MG63 (cell line): Measurements from ENCODE around the gene MAN2A1. TPM values are rescaled to one million over a fixed set of nuclear protein-coding genes. Genes with fewer than 3 reads are reported as not detected.

ENCODE experiments used
- DNase-seq: peaks from one replicate; pipeline ENCODE4 v3.0.0-alpha.2; 2020
- H3K27me3 ChIP-seq: fragments of 250-450 bp; sonication (Bioruptor Pico); 2 replicates; pipeline ENCODE4 v1.5.1; 2020; ENCODE audit warnings: mild to moderate bottlenecking, moderate library complexity
- H3K36me3 ChIP-seq: fragments of 250-450 bp; sonication (Bioruptor Pico); 2 replicates; pipeline ENCODE4 v1.5.1; 2020; ENCODE audit warnings: mild to moderate bottlenecking, moderate library complexity
- H3K4me3 ChIP-seq: fragments of 250-450 bp; sonication (Bioruptor Pico); 2 replicates; pipeline ENCODE4 v1.5.1; 2020; ENCODE audit warnings: mild to moderate bottlenecking, moderate library complexity
- H3K9me3 ChIP-seq: fragments of 250-450 bp; sonication (Bioruptor Pico); 2 replicates; pipeline ENCODE4 v1.5.1; 2020; ENCODE audit warnings: mild to moderate bottlenecking, moderate library complexity
- total RNA-seq: library from RNA; depleted of rRNA; stranded (reverse); fragments of >200 nt; shearing (Covaris generic); gene quantifications from 2 replicates; pipeline ENCODE4 v1.2.3, GENCODE V29; 2014; ENCODE audit warnings: low replicate concordance

MAN2A1 gene
- total RNA-seq, 1 experiment from 2014 or later, result 60.3 TPM

DNA sequence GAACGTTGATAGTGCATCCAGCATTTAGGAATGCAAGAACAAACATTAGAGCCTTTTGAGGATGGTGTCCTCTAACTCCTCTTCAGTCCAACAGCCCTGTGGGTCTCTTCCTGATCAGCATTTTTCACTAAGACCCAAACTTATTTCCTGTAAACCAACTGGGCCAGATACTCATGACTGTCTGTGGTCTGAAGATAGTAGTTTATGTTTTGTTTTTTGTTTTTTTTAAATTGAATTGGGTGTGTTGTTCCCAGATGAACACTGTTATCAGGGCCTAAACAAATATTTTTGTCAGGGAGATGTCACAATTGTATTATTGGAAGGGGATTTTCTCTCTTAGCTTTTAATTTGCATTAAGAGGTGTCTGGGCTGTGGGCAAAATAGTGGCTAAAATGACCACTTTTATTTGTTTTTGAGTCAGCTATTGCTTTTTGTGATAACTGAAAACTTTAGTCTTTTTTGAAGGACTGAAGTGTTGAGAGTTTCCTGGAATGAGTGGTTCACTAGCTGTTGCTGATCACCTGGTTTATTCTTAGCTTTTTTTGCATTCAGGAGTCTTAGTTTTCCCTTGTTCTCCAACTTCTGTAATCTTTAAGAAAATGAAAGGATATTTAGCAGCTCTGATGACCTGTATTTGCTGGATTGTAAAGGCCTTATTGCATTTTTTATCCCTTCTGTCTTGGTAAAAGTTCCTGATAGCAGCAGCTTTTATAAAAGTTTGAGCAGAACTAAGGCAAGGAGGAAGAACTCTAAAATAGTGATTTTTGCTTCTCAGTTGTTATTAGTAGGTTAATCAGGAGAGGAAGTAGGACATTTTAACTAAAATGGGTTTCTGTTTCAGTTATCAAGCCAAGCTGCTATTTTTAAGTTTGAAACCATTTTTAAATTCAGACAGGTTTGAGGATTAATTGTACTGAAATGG lies 5.5 kb downstream of the MAN2A1 start:
- Histone ChIP-seq H3K9me3 (no peaks in the 10 kb centered on the region), H3K27me3 (no peaks in the 10 kb centered on the region)
- no peak for DNase-seq

DNA sequence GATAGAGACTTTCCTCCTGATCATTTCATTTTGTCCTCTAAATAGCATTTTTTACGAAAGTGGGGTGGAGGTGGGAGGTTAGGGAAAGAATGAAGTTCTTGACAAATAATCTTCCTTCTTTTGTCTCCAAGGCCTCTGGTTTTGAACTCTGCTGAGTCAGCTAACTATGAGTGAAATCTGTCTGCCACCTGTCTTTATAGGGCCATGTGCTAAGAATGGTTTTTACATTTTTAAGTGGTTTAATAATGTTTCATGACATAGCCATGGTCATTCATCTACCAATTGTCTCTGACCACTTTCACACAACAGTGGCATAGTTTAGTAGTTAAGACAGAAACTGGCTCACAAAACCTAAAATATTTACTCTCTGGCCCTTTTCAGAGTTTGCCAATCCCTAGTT lies 7.6 kb downstream of the MAN2A1 start:
- no peak for DNase-seq
- Histone ChIP-seq H3K4me3 (no peak overlapping the region), H3K36me3 (peaks cover 23% of the 10 kb centered on the region), H3K9me3 (no peaks in the 10 kb centered on the region), H3K27me3 (no peaks in the 10 kb centered on the region)

More for the DNA sequence above, 5.5 kb downstream of the MAN2A1 start:
- Histone ChIP-seq H3K4me3 (no peak overlapping the region), H3K36me3 (peaks cover 17% of the 10 kb centered on the region)

DNA sequence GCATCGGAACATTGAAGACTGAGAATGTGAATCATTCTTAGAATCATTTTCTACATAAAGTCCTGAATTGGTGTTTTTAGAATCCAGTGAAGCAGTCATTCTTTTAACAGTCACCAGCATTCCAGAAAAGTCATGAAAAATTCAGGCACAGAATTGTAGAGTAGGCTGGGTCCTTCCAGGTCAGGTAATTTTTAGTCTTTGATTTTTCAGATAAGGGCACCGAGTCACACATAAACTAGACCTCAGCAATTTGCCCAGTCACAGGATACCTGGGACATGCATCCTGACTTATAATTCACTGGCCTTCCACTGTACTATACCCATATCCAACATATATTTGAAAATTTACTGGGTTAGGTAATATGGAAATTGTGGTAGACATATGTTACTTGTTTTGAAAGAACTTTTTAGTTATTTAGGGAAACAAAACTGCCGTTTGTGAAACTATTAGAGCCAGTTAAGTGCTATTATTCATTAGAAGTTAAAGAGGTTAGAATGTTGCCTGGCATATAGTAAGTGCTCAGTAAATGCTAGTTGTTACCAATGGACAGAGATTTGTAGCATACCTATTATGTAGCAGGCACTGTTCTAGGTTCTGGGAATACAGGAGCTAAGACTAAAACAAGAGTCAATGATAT lies 10.9 kb downstream of the MAN2A1 start:
- no peak for DNase-seq
- Histone ChIP-seq H3K4me3 (no peak overlapping the region), H3K36me3 (peaks cover 23% of the 10 kb centered on the region), H3K27me3 (no peaks in the 10 kb centered on the region), H3K9me3 (no peaks in the 10 kb centered on the region)

DNA sequence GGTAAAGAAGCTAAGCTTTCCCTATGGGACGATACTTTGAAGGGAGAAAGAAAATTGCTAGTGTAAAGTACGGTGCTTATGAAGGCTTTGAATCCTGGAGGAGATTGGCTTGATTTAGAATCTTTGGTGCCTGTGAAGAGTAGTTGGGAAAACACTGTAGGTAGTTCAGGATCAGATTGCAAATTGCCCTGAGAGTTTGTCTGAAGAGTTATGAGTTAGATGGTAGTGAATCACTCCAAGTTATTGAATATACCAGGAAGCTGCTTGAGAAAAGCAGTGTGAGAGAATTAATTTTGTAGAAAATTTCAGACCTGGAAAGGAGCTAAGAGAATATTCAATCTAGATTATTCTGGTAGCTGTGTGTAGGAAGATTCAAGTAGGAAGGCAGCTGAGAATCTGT lies 11.5 kb downstream of the MAN2A1 start:
- H3K36me3 ChIP-seq, result peaks cover 23% of the 10 kb centered on the region
- DNase-seq, result no peak
- H3K9me3 ChIP-seq, result no peaks in the 10 kb centered on the region
- H3K27me3 ChIP-seq, result no peaks in the 10 kb centered on the region
- H3K4me3 ChIP-seq, result no peak overlapping the region

DNA sequence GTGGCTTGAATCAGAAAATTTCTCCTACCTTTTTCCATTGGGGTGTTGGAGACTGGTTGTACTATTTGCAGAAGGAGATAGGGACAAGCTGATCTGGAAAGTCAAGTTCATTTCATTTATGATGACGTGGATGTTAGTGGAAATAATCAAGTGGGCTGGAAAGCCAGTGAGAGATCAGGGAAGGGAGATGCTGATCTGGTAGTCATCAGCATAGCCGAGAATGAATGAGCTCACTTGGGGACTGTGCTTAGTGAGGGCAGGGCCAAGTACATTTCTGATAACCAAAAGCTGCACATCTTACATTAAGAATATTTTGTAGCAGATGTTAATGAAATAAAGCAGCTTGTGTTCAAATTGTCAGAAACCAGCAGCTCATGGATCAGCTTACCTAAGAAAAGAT lies 12.1 kb downstream of the MAN2A1 start:
- H3K9me3 ChIP-seq, result no peaks in the 10 kb centered on the region
- H3K27me3 ChIP-seq, result no peaks in the 10 kb centered on the region
- peaks cover 20% of the 10 kb centered on the region for H3K36me3 ChIP-seq
- DNase-seq, result no peak
- no peak overlapping the region for H3K4me3 ChIP-seq

DNA sequence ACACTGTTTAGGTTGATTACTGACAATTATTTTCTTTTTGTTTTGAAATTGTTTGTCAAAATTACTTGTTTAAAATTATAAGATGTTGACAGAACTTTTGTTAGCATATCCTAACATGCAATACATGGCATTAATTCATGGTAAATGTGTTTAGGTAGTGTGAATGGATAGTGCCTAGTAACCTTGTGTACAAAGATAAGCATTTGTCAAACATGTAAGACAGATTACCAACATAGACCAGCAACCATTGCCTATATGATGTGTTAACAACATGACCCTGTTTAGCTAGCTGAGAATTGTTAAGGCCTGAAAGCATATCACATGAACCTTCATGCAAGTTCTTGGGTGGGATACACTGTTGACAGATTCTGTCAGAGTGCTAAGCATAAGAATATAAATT lies 13.4 kb downstream of the MAN2A1 start:
- no peak overlapping the region for H3K4me3 ChIP-seq
- DNase-seq, result no peak
- no peaks in the 10 kb centered on the region for H3K27me3 ChIP-seq
- peaks cover 16% of the 10 kb centered on the region for H3K36me3 ChIP-seq
- H3K9me3 ChIP-seq, result no peaks in the 10 kb centered on the region

DNA sequence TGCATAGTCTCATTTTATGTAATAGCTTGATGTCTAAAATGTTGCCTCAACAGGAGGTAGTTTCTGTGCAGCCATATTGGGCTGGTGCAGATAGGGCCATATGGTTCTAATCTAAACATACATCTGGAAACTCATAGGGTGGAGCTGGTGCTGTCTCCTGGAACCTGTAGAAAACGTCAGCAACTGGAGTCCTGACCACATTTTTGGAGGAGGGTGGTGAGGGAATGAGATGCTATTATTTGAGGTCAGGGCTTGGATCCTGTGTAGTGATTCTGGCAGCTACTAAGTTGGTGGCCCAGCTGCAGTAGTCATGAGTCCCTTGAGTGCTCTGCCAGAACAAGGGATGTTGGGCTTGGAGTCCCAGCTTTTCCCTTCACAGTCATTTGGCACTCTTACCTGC lies 14.1 kb downstream of the MAN2A1 start:
- no peak overlapping the region for H3K4me3 ChIP-seq
- no peak for DNase-seq
- H3K9me3 ChIP-seq, result no peaks in the 10 kb centered on the region
- H3K27me3 ChIP-seq, result no peaks in the 10 kb centered on the region
- H3K36me3 ChIP-seq, result peaks cover 14% of the 10 kb centered on the region

DNA sequence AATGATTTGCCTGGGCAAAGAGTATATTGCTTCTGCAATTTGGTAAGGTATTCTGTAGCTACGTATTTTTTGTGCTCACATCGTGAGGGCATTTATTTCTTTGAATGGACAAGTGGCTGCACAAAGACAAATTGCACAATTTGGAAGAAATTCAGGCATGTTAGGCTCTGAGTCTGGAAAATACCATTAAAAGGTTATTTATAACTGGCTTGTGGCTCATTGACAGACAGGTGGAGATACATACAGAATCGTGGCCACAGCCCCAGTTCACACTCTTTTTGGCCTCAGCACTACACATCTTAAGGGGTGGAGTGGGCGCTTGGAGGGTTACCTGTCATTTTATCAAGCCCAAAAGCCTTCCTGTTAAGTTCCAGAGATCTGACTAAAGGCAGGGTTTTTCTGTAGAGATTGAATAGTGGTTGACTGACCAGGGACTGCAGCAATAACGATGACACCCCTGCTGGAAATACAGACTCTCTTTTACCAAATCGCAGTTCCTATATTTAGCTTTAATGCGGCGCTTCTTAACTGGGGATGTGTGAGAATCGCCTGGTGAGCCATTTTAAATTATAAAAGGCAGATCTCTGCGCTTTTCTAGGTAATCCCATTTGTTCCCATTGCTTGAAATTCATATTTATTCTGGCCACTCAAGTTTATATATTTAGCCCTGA lies 14.7 kb downstream of the MAN2A1 start:
- no peaks in the 10 kb centered on the region for H3K27me3 ChIP-seq
- no peak overlapping the region for H3K4me3 ChIP-seq
- H3K36me3 ChIP-seq, result peaks cover 10% of the 10 kb centered on the region
- no peaks in the 10 kb centered on the region for H3K9me3 ChIP-seq
- no peak for DNase-seq

DNA sequence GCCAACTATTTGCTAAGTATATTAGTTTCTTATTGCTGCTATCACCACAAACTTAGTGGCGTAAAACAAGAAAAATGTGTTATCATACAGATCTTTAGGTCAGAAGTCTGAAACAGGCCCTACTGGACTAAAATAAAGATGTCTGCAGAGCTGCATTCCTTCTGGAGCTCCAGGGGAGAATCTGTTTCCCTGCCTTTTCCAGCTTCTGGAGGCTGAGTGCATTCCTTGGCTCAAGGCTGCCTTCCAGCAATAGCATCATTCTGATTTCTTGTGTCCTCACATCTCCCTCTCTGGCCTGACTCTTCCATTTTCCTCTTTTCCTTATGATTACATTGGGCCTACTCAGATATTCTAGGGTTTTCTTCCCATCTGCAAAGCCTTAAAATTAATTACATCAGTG lies 15.9 kb downstream of the MAN2A1 start:
- no peaks in the 10 kb centered on the region for H3K27me3 ChIP-seq
- no peaks in the 10 kb centered on the region for H3K9me3 ChIP-seq
- peaks cover 2% of the 10 kb centered on the region; the same call in 1 of the 2 replicates for H3K36me3 ChIP-seq
- no peak overlapping the region for H3K4me3 ChIP-seq
- peak; percentile 32 for DNase-seq

DNA sequence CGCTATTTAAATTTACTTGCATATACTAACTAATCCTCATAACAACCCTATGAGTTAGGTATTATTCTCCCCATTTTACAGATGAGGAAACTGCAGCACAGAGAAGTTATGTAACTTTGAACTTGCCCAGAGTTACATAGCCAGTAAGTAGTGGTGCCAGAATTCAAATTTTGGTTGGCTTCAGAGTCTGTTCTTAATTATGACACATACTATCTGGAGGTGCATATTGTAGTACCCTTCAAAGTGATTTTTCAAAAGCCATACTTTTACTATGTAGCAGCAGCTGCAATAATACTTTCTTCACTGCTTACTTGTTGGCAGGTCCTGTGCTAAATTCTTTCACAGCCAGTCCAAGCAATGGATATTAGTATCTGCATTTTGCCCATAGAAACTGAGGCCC lies 16.4 kb downstream of the MAN2A1 start:
- Histone ChIP-seq H3K27me3 (no peaks in the 10 kb centered on the region), H3K4me3 (no peak overlapping the region), H3K36me3 (no peaks in the 10 kb centered on the region; the same call in 1 of the 2 replicates), H3K9me3 (no peaks in the 10 kb centered on the region)
- no peak for DNase-seq

DNA sequence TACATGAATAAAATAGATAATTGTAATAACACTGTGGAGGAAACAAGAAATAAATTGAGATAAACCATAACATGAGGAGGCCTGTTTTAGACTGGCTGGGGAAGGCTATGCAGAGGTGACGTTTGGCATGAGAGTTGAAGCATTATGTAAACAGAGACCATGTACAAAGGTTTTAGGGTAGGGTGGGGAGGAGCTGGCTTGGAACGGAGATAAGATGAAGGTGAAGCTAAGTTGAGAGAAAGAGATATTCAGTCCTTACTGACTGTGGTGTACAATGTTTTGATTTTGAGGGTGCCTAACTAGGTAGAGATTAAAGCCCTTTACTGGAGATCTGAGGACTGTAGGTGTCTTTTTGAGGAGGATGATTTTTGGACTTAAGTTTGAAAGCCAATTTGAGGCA lies 17.8 kb downstream of the MAN2A1 start:
- H3K9me3 ChIP-seq, result no peaks in the 10 kb centered on the region
- no peak overlapping the region for H3K4me3 ChIP-seq
- no peaks in the 10 kb centered on the region; the same call in 1 of the 2 replicates for H3K36me3 ChIP-seq
- no peaks in the 10 kb centered on the region for H3K27me3 ChIP-seq
- DNase-seq, result no peak

DNA sequence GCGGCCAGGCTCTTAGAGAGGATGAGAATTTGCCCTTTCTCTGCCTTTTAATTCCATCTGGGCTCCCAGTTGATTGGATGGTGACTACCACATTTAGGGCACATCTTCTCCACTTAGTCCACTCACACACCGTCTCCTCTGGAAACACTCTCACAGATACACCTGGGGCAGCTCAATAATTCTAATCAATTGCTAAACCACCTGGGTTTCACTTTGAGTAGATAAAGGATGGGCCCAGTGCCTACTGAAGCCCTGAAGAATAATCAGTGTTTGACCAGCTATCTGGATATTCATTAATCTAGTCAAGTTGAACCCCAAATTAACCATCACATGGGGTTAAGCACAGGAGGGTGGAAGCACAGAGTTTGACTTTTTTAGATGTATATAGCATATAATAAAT lies 19.1 kb downstream of the MAN2A1 start:
- H3K36me3 ChIP-seq, result no peaks in the 10 kb centered on the region; the same call in 1 of the 2 replicates
- H3K9me3 ChIP-seq, result no peaks in the 10 kb centered on the region
- DNase-seq, result no peak
- no peak overlapping the region for H3K4me3 ChIP-seq
- no peaks in the 10 kb centered on the region for H3K27me3 ChIP-seq

DNA sequence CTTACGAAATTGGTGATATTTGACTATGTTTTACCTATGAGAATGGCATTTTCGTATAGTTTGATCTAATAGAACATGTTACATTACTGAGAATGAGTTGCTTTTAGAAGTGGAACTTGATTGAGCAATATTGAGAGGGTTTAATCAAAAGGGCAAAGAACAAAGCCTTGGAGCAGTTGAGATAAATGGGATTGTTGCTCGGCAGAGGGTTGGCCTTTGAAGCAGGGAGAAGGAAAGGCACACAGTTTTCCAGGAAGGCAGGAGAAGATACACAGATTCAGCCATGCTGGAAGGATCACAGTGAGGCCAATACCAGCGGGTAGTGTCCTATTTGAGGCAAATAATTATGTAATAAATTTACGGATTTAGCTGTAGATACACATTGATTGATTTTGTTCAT lies 19.5 kb downstream of the MAN2A1 start:
- H3K4me3 ChIP-seq, result no peak overlapping the region
- no peaks in the 10 kb centered on the region; the same call in 1 of the 2 replicates for H3K36me3 ChIP-seq
- no peak for DNase-seq

DNA sequence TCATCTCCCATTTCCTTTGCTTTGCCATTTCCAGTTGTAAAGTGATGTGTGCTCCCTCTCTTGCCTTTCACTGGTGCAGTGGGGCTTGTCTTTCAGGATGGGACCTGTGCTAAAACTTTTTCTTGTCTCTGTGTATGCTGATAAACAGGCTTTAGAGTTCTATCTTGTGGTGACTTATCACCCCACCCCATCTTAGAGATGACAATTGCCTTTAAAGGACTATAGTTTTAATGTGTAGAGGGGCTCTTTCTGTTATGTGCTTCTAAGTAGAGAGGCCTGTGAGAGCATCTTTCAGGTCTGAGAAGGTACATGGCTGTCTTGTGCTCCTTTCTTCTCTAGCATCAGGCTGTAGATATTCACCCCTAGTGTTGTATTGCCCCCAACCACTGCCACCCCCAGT lies 21.9 kb downstream of the MAN2A1 start:
- H3K36me3 ChIP-seq, result peaks cover 5% of the 10 kb centered on the region; the same call in 1 of the 2 replicates
- no peaks in the 10 kb centered on the region for H3K9me3 ChIP-seq
- H3K27me3 ChIP-seq, result no peaks in the 10 kb centered on the region
- no peak overlapping the region for H3K4me3 ChIP-seq
- DNase-seq, result no peak

More for the DNA sequence above, 19.5 kb downstream of the MAN2A1 start:
- H3K27me3 ChIP-seq, result no peaks in the 10 kb centered on the region
- no peaks in the 10 kb centered on the region for H3K9me3 ChIP-seq

DNA sequence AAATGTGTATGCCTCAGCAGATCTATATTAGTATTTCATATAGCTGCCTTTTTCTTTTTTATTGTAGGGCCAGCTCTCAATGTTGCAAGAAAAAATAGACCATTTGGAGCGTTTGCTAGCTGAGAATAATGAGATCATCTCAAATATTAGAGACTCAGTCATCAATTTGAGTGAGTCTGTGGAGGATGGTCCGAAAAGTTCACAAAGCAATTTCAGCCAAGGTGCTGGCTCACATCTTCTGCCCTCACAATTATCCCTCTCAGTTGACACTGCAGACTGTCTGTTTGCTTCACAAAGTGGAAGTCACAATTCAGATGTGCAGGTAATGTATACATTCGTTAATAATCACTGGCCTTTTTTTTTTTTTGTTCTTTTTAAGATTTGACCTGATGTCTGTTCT lies 23.7 kb downstream of the MAN2A1 start:
- DNase-seq, result peak; percentile 33
- H3K27me3 ChIP-seq, result no peaks in the 10 kb centered on the region
- H3K4me3 ChIP-seq, result peak overlapping the region; percentile 11
- no peaks in the 10 kb centered on the region for H3K9me3 ChIP-seq
- peaks cover 8% of the 10 kb centered on the region for H3K36me3 ChIP-seq

DNA sequence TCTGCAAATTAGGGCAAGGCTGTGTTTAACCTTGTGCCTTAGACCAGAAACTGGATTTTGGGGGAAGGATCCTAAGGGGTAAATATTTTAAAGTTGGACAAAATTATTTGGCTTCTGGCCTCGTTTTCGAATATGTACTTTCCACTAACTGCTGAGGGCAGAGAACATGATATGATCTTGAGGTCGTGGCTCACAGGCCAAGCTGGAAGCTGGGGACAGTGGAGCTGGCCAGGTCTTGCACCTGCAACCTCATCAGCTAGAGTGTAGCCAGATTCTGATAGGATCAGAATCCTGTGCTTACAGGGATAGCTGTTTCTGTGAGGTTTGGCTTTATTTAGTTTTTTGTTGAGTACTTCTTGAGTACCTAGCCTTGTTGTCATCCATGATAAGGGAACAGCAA lies 24.9 kb downstream of the MAN2A1 start:
- H3K36me3 ChIP-seq, result peaks cover 12% of the 10 kb centered on the region
- no peak overlapping the region for H3K4me3 ChIP-seq
- no peaks in the 10 kb centered on the region for H3K27me3 ChIP-seq
- DNase-seq, result no peak
- no peaks in the 10 kb centered on the region for H3K9me3 ChIP-seq

DNA sequence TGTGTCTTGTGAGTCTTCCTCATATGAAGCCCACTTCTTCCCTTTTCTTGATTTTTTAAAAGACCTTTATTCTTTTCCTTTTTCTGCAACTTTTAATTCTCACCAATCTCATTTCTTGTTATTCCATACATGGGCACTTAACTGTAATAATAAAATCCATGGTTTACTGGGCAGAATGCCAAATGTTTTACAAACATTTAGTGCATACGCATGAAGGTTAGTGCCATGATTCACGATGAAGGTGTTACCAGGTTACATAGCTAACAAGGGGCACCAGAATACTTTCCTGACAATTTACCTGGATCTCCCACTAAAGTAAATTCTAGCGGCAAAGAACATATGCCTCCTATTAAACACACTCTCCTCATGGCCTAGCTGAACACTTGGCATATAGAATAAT lies 28.5 kb downstream of the MAN2A1 start:
- peaks cover 12% of the 10 kb centered on the region for H3K36me3 ChIP-seq
- H3K9me3 ChIP-seq, result no peaks in the 10 kb centered on the region
- H3K4me3 ChIP-seq, result no peak overlapping the region
- no peak for DNase-seq
- no peaks in the 10 kb centered on the region for H3K27me3 ChIP-seq
